HepG2 (cell line): ENCODE measurements around the gene ARID1A. TPM values are rescaled to one million over a fixed set of nuclear protein-coding genes. Genes with fewer than 3 reads are reported as not detected.

Experiments used
- KAT2B ChIP-seq: fragments of 150-350 bp; IDR thresholded peaks from 2 replicates; pipeline ENCODE4 v1.6.1; 2014; ENCODE audit warnings: low read depth, low read length, borderline replicate concordance
- NFIB ChIP-seq: sonication (generic); formaldehyde crosslinking; IDR thresholded peaks from 2 replicates; pipeline ENCODE4 v1.9.0; 2021; ENCODE audit warnings: missing genetic modification reagents, mild to moderate bottlenecking, borderline replicate concordance
- NFIC ChIP-seq: IDR thresholded peaks from 2 replicates; pipeline ENCODE4 v1.6.1; 2012; ENCODE audit warnings: mild to moderate bottlenecking, low read length, inconsistent platforms
- PHF8 ChIP-seq: sonication (generic); formaldehyde crosslinking; IDR thresholded peaks from 2 replicates; pipeline ENCODE4 v1.5.0; 2020; ENCODE audit warnings: missing genetic modification reagents
- POLR2AphosphoS2 ChIP-seq: IDR thresholded peaks from 2 replicates; pipeline ENCODE4 v1.6.1; 2011; ENCODE audit warnings: low read depth, low read length, improper control_type of control experiment
- RFXAP ChIP-seq: sonication (generic); formaldehyde crosslinking; IDR thresholded peaks from 2 replicates; pipeline ENCODE4 v1.4.0; 2020; ENCODE audit warnings: missing genetic modification reagents, borderline replicate concordance
- TGIF2 ChIP-seq: IDR thresholded peaks from 2 replicates; pipeline ENCODE4 v1.6.1; 2016; ENCODE audit warnings: control low read depth, missing compliant biosample characterization
- ZKSCAN8 ChIP-seq: IDR thresholded peaks from 2 replicates; pipeline ENCODE4 v1.6.1; 2016; ENCODE audit warnings: borderline replicate concordance, missing genetic modification reagents, missing compliant biosample characterization
- ZNF598 ChIP-seq: sonication (generic); formaldehyde crosslinking; IDR thresholded peaks from 2 replicates; pipeline ENCODE4 v1.5.1; 2020; ENCODE audit warnings: mild to moderate bottlenecking, missing genetic modification reagents, borderline replicate concordance
- ZNF709 ChIP-seq: sonication (generic); formaldehyde crosslinking; IDR thresholded peaks from 2 replicates; pipeline ENCODE4 v1.5.0; 2020; ENCODE audit warnings: mild to moderate bottlenecking, missing genetic modification reagents
- polyA plus RNA-seq, 8 experiments: library from polyadenylated mRNA; depleted of rRNA in 3 of 8; stranded (reverse) in 7 of 8; unstranded in 1 of 8; fragments of >200 nt; fragmentation: Illumina TruSeq in 4 of 8; extraction: Trizol in 4 of 8; gene quantifications; 2 replicates each; pipeline versions ENCODE4 v1.2.1 to v1.2.3, GENCODE V29; 2011 to 2016; ENCODE audit warnings: low read depth in 4 of 8, missing spikeins in 1 of 8, mixed read lengths in 1 of 8; ENCODE audit not compliant: insufficient read depth in 1 of 8
- total RNA-seq, 5 experiments: library from RNA; depleted of rRNA; stranded (reverse); fragments of >200 nt; fragmentation: Illumina TruSeq; extraction: Trizol; gene quantifications; 2 replicates each; pipeline ENCODE4 v1.2.3, GENCODE V29; 2016; ENCODE audit warnings: low read depth in 1 of 5
- TF ChIP-seq, protein P1 (sequence below): sonication (generic); formaldehyde crosslinking; IDR thresholded peaks from 2 replicates; pipeline ENCODE4 v1.5.1; 2020; ENCODE audit warnings: mild to moderate bottlenecking, missing genetic modification reagents, moderate library complexity
- TF ChIP-seq, protein P2 (sequence below): sonication (generic); formaldehyde crosslinking; IDR thresholded peaks from 2 replicates; pipeline ENCODE4 v1.4.0; 2020; ENCODE audit warnings: missing genetic modification reagents
- TF ChIP-seq, protein P3 (sequence below): sonication (generic); formaldehyde crosslinking; IDR thresholded peaks from 2 replicates; pipeline ENCODE4 v1.5.0; 2020; ENCODE audit warnings: mild to moderate bottlenecking, low read depth, missing genetic modification reagents, borderline replicate concordance
- TF ChIP-seq, protein P4 (sequence below): sonication (generic); formaldehyde crosslinking; IDR thresholded peaks from 2 replicates; pipeline ENCODE4 v1.4.0; 2020; ENCODE audit warnings: missing genetic modification reagents

ARID1A gene
- total and polyA plus RNA-seq, 2 of the 13 experiments (the other 11 are each of a cell fraction or from before 2014, with no cell fraction given) = 11.9 to 15.9 TPM

DNA sequence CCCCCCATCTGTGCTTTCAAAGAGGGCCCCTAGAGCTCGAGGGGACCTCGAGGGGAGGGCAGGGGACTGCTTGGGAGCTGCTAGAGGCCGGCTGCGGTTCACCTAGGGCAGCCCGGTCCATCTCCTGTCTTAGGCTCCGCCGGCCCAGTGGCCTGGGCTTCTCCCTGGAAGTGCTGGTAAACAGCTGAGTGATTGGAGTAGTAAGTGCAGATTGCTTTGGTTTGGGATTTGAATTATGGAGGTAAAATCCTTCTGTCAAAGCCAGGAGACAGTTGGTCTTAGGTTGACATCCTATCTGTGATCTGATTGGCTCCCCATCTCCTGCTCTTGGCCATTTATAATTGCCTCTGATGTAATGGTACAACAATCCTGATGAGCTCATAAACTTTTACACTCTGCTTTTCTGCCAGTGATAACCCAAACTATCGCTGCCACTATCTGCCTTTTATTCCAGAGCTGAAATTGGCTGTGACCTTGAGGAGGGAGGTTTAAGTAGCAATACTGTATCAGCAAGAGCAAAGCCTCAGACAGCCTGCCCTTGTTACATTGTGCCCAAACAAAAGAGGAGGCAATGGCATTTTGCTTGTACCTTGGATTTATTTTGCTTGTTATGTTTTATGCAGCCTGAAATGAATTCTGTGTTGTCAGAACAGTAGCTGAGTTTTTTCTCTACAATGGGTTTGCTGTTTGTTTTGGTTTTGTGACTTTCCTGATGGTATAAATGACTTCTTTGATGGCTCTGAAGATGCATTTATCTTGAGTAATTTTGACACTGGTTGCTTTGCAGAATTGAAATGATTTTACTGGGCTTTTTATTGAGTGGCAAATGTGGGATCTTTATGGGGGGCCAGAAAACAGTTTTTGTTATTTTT, 2.4 kb downstream of the ARID1A start (continued):
- TF ChIP-seq NFIC (no peak), ZNF598 (CRISPR knock-in tag) (no peak), NFIB (no peak), ZKSCAN8 (CRISPR knock-in tag) (no peak), ZNF709 (CRISPR knock-in tag) (no peak), TGIF2 (peak; percentile 99), POLR2AphosphoS2 (peak; percentile 71; the same call in 1 of the 2 replicates), PHF8 (CRISPR knock-in tag) (no peak; the same call in 1 of the 2 replicates), KAT2B (no peak), RFXAP (no peak)
- TF ChIP-seq, protein P1, sequence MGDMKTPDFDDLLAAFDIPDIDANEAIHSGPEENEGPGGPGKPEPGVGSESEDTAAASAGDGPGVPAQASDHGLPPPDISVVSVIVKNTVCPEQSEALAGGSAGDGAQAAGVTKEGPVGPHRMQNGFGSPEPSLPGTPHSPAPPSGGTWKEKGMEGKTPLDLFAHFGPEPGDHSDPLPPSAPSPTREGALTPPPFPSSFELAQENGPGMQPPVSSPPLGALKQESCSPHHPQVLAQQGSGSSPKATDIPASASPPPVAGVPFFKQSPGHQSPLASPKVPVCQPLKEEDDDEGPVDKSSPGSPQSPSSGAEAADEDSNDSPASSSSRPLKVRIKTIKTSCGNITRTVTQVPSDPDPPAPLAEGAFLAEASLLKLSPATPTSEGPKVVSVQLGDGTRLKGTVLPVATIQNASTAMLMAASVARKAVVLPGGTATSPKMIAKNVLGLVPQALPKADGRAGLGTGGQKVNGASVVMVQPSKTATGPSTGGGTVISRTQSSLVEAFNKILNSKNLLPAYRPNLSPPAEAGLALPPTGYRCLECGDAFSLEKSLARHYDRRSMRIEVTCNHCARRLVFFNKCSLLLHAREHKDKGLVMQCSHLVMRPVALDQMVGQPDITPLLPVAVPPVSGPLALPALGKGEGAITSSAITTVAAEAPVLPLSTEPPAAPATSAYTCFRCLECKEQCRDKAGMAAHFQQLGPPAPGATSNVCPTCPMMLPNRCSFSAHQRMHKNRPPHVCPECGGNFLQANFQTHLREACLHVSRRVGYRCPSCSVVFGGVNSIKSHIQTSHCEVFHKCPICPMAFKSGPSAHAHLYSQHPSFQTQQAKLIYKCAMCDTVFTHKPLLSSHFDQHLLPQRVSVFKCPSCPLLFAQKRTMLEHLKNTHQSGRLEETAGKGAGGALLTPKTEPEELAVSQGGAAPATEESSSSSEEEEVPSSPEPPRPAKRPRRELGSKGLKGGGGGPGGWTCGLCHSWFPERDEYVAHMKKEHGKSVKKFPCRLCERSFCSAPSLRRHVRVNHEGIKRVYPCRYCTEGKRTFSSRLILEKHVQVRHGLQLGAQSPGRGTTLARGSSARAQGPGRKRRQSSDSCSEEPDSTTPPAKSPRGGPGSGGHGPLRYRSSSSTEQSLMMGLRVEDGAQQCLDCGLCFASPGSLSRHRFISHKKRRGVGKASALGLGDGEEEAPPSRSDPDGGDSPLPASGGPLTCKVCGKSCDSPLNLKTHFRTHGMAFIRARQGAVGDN (CRISPR knock-in tag) = peak; percentile 41
- TF ChIP-seq, protein P2, sequence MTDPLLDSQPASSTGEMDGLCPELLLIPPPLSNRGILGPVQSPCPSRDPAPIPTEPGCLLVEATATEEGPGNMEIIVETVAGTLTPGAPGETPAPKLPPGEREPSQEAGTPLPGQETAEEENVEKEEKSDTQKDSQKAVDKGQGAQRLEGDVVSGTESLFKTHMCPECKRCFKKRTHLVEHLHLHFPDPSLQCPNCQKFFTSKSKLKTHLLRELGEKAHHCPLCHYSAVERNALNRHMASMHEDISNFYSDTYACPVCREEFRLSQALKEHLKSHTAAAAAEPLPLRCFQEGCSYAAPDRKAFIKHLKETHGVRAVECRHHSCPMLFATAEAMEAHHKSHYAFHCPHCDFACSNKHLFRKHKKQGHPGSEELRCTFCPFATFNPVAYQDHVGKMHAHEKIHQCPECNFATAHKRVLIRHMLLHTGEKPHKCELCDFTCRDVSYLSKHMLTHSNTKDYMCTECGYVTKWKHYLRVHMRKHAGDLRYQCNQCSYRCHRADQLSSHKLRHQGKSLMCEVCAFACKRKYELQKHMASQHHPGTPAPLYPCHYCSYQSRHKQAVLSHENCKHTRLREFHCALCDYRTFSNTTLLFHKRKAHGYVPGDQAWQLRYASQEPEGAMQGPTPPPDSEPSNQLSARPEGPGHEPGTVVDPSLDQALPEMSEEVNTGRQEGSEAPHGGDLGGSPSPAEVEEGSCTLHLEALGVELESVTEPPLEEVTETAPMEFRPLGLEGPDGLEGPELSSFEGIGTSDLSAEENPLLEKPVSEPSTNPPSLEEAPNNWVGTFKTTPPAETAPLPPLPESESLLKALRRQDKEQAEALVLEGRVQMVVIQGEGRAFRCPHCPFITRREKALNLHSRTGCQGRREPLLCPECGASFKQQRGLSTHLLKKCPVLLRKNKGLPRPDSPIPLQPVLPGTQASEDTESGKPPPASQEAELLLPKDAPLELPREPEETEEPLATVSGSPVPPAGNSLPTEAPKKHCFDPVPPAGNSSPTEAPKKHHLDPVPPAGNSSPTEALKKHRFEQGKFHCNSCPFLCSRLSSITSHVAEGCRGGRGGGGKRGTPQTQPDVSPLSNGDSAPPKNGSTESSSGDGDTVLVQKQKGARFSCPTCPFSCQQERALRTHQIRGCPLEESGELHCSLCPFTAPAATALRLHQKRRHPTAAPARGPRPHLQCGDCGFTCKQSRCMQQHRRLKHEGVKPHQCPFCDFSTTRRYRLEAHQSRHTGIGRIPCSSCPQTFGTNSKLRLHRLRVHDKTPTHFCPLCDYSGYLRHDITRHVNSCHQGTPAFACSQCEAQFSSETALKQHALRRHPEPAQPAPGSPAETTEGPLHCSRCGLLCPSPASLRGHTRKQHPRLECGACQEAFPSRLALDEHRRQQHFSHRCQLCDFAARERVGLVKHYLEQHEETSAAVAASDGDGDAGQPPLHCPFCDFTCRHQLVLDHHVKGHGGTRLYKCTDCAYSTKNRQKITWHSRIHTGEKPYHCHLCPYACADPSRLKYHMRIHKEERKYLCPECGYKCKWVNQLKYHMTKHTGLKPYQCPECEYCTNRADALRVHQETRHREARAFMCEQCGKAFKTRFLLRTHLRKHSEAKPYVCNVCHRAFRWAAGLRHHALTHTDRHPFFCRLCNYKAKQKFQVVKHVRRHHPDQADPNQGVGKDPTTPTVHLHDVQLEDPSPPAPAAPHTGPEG (CRISPR knock-in tag) = no peak
- TF ChIP-seq, protein P3, sequence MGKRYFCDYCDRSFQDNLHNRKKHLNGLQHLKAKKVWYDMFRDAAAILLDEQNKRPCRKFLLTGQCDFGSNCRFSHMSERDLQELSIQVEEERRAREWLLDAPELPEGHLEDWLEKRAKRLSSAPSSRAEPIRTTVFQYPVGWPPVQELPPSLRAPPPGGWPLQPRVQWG (CRISPR knock-in tag) = no peak
- TF ChIP-seq, protein P4, sequence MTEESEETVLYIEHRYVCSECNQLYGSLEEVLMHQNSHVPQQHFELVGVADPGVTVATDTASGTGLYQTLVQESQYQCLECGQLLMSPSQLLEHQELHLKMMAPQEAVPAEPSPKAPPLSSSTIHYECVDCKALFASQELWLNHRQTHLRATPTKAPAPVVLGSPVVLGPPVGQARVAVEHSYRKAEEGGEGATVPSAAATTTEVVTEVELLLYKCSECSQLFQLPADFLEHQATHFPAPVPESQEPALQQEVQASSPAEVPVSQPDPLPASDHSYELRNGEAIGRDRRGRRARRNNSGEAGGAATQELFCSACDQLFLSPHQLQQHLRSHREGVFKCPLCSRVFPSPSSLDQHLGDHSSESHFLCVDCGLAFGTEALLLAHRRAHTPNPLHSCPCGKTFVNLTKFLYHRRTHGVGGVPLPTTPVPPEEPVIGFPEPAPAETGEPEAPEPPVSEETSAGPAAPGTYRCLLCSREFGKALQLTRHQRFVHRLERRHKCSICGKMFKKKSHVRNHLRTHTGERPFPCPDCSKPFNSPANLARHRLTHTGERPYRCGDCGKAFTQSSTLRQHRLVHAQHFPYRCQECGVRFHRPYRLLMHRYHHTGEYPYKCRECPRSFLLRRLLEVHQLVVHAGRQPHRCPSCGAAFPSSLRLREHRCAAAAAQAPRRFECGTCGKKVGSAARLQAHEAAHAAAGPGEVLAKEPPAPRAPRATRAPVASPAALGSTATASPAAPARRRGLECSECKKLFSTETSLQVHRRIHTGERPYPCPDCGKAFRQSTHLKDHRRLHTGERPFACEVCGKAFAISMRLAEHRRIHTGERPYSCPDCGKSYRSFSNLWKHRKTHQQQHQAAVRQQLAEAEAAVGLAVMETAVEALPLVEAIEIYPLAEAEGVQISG = peak; percentile 29; the same call in 1 of the 2 replicates
